ENCODE data around the gene DIPK1A.
"Not testable (repeated sequence)": the region's sequence is repeated elsewhere in the genome, so short reads cannot be mapped to it uniquely, and the experiment has no call there.

Gene DIPK1A

DNA sequence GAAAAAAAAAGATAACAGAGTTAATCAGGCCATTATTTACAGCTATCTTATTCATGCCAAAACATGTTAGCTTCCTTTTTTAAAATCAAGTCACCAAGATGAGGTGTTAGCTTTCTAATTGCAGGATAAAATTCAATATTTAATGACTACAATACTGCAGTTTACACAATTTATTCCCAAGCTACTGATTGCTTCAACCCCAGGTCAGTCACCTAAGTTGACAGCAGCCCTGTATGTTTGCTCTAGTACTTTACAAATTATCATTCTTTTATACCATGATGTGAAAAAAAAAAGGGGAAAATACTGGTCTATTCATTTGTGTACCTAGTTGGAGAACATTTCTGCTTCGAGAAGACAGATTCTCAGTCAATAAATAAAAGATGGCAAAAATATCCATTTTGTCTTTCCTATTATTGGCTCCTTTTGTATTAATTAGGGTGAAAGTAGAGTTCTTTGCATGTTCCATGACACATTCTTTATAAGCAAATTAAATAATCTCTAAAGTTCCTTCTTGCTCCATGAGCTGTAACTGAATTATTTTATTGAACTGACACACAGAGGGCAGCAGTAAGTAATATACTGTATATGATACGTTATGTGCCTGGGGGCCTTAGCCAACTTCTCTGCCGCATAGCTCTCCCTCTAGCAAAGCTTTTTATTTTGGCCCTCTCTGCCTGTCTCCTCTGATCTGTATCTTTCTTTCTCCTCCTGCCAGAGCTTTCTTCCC is 48.0 kb downstream of the DIPK1A start:
- DNase-seq = no peak

DNA sequence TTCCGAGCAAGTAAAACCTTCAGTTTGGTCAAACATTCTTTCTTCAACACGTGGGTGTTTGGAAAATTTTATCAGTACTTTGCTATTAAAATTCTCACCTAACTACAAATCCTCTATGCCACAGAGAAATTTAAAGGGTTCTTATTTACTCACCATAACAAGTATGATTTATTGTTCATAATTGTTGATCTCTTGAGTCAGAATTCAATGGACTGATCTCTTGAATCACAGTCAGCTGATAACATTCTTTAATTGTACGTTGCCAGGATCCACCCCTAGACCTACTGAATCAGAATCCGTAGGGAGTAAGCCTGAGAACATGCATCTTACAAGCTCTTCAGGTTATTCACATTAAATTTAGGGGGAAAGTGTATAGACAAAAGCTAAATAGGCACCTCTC is 51.2 kb downstream of the DIPK1A start:
- DNase-seq = no peak

DNA sequence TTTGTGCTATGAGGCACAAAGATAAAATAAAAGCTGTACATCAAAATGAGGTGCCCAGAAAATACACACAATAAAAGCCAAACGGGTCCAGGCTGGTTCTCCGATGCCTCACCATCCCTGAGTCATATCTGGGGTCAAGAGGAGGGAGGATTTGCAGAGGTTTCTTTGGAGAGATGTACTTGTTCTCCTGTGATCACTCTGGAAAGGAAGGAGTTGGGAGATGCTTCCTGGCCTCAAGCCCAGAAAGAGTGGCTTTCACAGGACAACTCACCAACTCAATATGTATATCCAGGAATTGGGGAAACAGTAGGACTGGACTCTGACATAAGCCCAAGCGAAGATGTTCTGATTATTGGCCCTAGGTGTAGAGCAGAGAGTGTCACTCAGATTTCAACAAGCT is 51.9 kb downstream of the DIPK1A start:
- DNase-seq = no peak

DNA sequence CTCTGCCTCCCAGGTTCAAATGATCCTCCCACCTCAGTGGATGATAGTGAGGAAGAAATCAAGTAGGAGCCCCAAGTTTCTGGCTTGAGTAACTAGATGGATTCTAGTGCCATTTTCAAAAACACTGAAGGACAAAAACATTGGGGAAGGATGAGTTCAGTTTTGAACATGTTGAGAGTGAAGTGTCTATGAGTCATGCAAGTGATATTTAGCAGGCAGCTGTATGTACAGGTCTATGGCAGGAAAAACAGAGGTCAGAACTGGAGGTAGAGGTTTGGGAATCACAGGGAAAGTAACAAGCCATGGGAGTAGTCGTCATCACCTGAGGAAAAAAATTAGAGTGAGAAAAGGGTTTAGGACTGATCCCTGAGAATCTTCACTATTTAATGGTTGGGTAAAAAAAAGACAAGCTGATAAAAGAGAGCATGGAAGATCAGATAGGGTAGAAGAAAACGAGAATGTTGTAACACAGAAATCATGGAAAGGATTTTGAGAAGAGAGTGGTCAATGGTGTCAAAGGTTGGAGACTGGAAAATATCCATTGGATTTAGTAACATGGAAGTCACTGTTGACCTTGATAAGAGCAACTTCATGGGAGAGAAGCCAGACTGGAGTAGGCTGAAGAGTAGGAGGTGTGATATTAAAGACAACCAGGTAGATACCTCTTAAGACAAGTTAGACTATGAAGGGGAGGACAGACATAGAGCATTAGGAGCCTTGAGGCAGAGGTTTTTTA is 53.1 kb downstream of the DIPK1A start:
- DNase-seq = no peak

DNA sequence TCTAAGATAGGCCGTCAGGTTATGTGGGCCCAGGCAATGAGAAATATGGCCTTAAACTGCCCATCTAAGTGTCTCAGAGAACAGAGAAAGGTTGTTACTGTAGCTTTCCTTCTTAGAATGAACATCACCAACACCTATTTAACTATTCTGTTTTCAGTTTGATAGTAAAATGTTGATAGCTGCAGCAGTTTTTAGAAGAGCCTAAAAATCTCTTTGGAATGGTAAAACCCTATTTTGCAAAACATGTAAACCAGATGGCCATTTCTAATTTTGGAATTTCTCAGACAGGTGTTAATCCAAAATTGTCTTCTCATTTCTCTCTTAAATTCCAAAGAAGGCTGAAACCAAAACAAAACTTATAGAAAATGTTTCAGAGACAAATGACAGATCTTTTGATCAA is 57.5 kb downstream of the DIPK1A start:
- no peak for DNase-seq

DNA sequence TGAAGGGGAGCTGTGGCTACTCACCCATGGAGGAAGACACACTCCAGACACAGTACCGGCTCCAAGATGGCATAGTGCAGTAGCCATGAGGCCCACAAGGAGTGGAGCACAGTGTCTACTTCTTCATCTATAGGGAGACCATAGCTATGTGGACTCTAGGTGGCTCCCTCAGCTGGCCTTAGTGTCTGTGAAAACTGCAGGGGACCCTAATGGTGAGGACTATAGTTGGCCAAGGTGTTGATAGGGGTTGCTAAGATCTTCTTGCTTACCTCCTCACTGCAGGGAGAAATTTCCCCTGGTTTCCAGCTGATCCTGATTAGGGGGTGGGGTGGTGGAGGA is 58.9 kb downstream of the DIPK1A start:
- no peak for DNase-seq

DNA sequence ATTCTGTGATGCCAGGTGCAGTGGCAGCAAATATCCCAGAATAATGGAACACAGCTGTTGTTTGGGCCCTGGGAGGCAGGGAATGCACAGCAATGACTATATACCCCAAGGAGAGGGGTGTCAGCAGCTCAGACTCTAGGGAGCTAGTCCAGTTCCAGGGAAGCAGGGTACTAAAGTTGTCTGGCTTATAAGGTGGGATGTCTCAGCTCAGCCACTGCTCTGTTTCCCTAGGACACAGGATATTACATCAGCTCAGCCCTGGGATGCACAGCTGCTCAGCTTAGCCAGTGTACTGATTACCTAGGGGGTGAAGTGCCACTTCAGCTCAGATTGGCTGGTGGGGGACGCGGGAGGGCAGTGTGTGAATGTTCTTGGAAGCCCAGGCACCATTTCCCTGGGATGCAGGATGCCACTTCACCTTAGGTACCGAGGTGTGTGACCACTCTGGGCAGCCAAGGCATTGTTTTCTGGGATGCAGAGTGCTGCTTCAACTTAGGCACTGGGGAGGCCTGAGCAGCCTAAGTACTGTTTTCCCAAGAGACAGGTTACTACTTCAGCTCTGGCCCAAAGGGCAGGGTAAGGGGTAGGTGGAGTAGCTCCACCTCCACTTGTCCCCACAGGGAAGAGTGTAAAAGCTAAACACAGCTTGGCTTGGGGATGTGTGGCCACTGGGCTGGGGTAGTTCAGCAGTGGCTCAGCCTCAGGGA is 59.4 kb downstream of the DIPK1A start:
- no peak for DNase-seq

DNA sequence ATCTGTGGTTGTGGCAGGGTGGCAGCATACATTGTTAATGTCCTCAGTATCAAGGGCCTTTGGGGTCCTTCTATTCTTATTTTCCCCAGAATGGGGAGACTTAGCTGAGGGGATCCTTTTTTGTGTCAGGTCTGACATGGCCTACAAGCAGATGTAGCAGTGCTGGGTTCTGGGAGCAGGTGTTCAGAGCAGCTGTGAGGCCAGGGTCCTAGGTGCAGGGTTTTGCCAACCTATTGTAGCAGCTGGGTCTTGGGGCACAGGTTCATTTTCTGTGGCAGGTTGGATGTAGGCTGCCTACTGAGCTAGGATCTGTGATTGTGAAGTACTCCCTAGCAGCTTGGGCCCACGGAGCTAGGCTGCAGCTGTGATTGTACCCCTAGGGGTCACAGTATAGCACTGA is 60.1 kb downstream of the DIPK1A start:
- DNase-seq = no peak

DNA sequence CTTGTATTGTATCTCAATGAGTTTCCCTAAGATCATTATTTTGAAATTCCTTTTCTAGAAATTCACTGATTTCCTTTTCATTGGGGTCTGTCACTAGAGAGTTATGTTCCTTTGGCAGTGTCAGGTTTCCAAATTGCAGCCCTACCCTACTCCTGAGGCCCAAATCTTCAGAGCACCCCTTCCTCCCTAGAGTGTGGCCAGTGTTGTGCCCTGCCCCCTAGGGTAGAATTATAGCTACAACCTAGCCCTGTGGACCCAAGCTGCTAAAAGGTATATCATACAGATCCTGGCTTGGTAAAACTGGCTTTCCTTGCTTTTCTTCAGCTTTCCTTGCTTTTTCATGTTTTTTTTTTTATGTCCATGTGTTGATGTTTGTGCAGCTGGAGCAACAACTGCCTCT is 60.7 kb downstream of the DIPK1A start:
- no peak for DNase-seq

DNA sequence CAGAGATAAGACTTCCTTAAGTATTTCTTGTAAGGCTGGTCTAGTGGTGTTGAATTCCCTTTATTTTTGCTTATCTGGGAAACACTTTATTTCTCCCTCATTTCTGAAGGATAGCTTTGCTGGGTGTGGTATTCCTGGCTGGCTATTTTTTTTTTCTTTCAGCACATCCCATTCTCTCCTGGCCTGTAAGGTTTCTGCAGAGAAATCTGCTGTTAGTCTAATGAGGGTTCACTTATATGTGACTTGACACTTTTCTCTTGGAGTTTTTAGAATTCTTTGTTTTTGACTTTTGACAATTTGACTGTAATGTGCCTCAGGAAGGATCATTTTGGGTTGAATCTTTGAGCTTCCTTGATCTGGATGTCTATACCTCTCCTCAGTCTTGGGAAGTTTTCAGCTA is 61.5 kb downstream of the DIPK1A start:
- no peak for DNase-seq

DNA sequence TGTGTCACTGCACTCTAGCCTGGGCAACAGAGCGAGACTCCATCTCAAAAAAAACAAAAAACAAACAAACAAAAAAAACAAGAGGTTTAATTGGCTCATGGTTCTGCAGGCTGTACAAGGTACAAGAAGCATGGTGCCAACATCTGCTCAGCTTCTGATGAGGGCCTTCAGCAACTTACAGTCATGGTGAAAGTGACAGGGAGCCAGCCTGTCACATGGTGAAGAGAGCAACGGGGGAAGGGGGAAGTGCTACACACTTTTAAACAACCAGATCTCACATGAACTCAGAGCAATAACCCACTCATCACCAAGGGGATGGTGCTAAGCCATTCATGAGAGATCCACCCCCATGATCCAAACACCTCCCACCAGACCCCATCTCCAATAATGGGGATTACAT is 63.2 kb downstream of the DIPK1A start:
- not testable (repeated sequence) for DNase-seq

DNA sequence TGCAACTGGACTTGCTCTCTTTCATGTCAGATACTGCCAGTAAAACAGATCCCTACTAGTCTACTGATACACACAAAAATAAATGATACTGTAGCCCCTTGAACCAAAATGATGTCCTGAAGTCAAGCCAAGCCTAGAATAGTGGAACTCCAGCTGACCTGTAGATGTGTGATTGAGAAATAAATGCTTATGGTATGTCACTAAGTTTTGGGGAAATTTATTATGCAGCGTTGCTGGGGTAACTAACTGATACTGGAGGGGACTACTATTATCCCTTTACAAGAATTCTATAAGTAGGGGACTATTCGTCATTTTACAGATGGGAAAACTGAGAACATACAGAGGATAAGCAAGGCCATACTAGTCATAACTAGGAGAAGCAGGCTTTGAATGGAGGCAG is 73.8 kb downstream of the DIPK1A start:
- no peak for DNase-seq

DNA sequence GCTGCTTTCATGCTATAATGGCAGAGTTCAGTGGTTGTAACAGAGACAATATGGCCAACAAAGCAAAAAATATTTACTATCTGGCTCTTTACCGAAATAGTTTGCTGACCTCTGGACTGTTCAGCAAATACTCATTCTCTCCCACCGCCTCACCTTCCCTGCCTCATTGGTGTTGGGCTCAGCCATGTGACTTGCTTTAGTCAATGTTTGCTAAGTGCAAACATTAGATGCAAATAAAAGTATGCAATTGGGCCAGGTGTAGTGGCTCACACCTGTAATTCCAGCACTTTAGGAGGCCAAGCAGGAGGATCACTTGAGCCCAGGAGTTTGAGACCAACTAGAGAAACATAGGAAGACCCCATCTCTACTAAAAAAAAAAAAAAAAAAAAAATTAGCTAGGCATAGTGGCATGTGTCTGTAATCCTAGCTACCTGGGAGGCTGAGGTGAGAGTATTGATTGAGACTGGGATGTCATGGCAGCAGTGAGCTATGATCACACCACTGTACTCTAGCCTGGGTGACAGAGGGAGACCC is 74.3 kb downstream of the DIPK1A start:
- DNase-seq = peak; percentile 59

DNA sequence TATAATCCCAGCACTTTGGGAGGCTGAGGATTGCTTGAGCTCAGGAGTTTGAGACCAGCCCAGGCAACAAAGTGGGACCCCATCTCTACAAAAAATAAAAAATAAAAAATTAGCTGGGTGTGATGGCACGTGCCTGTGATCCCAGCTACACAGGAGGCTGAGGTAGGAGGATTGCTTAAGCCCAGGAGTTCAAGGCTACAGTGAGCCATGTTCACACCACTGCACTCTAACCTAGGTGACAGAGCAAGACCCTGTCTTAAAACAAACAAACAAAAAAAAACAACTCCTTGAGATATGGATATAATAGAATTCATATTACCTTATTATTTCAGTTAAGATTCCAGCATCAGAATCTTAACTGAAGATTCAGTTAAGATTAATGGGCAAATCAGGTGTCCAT is 77.1 kb downstream of the DIPK1A start:
- DNase-seq = no peak

DNA sequence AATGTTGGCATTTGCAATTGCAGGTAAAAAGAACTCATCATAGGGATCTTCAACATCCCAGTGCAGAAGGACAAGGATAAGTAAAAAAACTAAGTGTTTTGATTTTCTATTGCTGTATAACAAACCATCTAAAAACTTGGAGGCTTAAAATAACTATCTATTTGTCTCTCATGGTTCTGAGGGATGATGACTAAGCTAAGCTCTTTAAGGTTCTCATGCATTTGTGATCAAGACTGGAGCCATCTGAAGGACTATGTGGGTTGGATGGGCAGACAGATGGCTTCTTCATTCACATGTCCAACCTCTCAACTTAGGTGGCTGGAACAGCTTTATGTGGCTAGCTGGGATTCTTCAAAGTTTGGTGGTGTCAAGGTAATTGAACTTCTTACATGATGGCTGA is 78.0 kb downstream of the DIPK1A start:
- DNase-seq = no peak

DNA sequence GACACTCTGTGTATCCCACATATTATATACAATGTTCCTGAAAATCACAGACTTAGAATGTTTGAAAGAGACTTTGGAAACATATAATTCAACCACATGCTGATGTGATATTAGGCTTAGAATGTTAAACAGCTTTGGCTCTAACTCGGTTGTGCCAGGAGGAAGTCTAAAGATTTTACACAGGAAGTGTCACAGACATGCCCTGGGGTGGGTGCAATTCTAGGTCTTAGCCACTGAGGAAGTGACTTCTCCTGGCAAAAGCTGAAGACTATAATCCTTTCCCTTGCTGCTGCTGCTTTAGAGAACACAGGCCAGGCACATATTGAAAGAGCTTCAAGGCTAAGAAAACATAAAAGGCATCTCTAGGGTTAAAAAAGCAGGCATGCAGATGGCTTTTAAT is 78.4 kb downstream of the DIPK1A start:
- DNase-seq = no peak

DNA sequence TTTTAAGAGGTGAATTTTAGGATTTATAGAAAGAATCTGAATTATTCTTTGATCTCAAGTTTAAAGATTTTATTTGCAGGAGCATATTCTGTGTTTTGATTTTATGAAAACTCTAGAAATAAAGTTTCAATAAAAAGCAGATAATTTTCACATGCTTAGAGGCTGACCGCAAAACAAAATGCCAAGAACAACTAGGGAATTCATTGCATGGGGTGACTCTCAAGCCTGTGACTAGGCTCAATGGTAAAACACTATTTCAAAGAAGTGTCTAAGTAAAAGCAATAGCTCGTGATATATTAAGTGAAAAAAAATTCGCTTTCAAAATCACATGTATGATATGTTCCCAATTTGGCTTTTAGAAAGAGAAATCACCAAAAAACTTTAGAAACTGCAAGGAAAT is 79.9 kb downstream of the DIPK1A start:
- DNase-seq = no peak

DNA sequence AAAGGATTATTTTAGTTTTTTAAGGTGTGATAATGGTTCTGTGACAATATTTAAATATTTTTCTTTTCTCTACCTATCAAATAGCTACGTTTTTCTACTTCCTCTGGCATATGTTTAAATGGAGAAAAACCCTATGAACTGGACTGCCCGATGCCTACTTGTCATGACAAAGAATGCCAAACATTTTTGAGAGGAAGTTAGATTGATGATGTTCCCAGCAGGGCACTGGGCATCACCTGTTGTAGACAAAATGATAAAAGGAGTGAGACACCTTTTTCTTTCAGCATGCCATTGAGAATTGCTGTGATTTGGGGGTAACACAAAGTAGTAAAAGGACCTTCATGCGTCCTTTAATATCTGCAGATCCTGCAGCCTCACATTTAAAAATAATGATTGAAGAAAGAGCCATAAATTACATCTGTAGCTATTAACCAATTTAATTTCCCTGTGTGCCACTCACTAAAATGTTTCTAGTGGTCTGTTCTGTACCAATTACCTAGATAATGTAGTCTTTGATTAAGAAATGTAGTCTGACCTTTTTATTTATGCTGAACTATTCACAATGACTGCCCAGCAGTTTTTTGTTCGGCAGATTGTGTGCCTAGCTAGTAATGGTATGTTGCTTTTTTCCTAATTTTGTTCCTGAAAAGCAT is 81.8 kb downstream of the DIPK1A start:
- DNase-seq = no peak

DNA sequence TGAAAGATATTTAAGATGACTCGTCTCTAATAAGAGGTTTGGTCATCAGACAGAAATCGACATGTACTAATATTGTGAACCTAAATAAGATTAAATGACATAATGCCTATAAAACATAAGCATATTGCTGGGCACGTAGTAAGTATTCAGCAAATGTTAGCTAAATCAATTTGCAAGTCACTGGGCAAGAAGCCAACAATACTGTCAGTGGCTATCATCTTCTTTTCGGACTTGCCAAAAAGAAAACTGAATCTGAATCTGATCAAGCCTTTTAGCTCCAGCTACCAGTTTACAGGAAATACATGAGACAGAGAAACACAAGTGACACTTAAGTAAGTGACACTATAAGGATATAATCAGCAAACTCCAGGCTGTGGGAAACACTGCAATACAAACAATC is 83.5 kb downstream of the DIPK1A start:
- DNase-seq = peak; percentile 60

DNA sequence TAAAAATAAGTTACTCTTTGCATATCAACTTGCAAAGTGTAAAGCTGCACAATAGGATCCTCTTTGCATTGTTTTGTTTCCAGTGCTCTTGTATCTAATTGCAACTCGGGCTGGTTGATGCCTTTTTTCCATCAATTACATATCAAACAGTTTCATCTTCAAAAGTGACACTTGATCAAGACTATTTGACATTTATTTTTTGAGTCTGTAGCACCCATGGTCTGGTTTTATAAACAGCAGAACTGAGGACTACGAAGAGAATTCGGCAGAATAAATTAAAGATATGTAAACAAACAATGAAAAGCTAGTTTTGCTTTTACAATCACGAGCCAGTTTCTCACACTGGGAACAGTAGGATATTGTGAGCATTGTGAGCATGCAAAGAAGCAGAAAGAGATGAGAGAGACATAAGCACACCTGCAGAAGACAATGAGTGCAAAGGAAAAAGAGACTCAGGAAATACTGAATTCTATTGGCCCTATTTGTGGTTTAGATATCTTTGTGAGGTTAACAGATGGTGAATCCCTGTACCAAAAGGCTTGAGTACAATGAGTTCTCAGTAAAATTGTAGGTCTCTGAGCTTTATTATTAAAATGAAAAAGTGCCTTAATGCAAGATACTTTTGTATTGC is 84.1 kb downstream of the DIPK1A start:
- DNase-seq = no peak

DNA sequence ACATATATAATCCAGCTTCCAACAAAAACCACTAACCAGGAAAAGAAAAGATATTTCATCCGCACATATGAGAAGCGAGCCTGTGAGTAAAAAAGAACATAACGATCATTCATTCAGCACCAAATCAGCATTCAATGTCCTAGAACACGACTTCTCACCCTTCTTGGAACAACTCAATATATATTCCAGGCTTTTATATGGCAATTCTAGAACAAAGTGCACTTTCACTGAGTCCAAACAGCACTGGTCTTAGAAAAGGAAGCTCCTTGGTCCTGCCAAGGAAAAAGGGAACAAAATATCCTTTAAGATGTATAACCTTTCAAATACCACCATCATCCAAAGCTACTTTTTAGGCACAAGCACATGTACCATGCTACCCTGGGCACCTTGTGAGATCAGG is 84.9 kb downstream of the DIPK1A start:
- DNase-seq = no peak

DNA sequence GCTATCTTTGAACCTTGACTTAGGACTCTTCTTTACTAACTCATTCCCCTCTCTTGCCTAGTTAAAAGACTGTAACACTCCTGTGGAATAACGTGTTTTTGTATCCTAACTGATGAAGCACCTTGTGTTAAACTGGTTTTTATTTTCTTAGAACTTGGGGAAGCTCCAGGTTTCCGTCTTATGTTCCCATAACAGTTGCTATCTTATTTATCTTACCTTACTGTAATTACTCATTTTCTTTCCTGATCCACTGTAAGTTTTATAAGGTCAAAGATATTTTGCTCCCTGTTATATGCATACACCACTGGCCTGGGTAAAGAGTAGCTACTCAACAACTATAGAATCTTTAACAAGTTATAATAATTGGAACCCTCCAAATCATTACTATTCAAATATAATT is 86.3 kb downstream of the DIPK1A start:
- no peak for DNase-seq

DNA sequence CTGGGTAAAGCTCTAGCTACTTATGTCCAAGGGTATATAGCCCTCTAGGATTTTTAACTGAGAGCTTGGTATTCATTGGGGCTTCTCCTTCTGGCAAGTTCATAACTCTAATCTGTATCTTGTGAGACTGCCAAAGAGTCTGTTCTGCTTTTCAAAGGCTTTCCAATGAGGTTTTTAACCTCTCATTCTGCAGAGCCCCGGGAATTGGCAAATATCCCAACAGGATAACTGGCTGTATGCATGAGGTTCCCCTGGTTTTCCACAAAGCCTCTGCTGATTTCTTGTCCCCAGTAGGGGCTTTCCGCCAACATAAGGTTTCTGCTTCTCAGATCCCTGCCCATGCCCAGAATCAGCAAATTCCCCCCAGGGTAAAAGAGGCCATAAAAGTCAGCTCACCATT is 88.5 kb downstream of the DIPK1A start:
- peak; percentile 4 for DNase-seq

Data from COR-L47 (cell line).